ENCODE measurements around the gene B4GALT3.

The B4GALT3 gene

GRCh38 chr1:161164901-161165610, 12.3 kb downstream of the B4GALT3 start:
- Histone ChIP-seq H3K27me3 (replicated peaks; ENCODE audit: control insufficient read depth, insufficient read depth, low read length) (no peaks in the 10 kb centered on the region), H3K4me3 (replicated peaks; ENCODE audit: low read depth, low read length) (peak overlapping the region; percentile 60), H3K36me3 (ENCODE audit: control insufficient read depth, insufficient read depth, low read length) (peaks cover 3% of the 10 kb centered on the region)
- TF ChIP-seq CTCF (IDR thresholded peaks at IDR 0.05; ENCODE audit: insufficient read depth, low read length, poor library complexity, severe bottlenecking): no peak
- DNase-seq (ENCODE audit: extremely low read depth, insufficient read length): no peak

DNA sequence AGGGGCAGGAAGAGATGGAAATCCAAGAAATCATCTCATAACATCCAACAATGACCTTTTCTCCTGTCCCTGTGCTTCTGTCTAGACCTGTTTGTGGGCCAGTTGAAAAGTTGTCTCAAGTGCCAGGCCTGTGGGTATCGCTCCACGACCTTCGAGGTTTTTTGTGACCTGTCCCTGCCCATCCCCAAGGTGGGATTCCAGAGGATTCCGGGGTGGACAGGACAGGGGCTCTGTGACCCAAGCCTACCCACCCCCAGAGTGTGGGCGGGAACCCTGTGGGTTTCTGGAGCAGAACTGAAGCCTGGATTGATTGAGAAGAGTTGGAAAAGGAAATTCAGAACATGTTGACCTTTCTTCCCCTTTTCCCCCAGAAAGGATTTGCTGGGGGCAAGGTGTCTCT, 13.5 kb downstream of the B4GALT3 start:
- H3K27me3 ChIP-seq (replicated peaks; ENCODE audit: control insufficient read depth, insufficient read depth, low read length): no peaks in the 10 kb centered on the region
- peaks cover 3% of the 10 kb centered on the region for H3K36me3 ChIP-seq (ENCODE audit: control insufficient read depth, insufficient read depth, low read length)
- no peak for TF ChIP-seq CTCF (IDR thresholded peaks at IDR 0.05; ENCODE audit: insufficient read depth, low read length, poor library complexity, severe bottlenecking)
- H3K4me3 ChIP-seq (replicated peaks; ENCODE audit: low read depth, low read length): no peak overlapping the region
- DNase-seq (ENCODE audit: extremely low read depth, insufficient read length): no peak

GRCh38 chr1:161162806-161163205, 14.5 kb downstream of the B4GALT3 start:
- Histone ChIP-seq H3K36me3 (ENCODE audit: control insufficient read depth, insufficient read depth, low read length) (peaks cover 3% of the 10 kb centered on the region), H3K4me3 (replicated peaks; ENCODE audit: low read depth, low read length) (no peak overlapping the region), H3K27me3 (replicated peaks; ENCODE audit: control insufficient read depth, insufficient read depth, low read length) (no peaks in the 10 kb centered on the region)
- TF ChIP-seq CTCF (IDR thresholded peaks at IDR 0.05; ENCODE audit: insufficient read depth, low read length, poor library complexity, severe bottlenecking): no peak
- DNase-seq (ENCODE audit: extremely low read depth, insufficient read length): no peak

DNA sequence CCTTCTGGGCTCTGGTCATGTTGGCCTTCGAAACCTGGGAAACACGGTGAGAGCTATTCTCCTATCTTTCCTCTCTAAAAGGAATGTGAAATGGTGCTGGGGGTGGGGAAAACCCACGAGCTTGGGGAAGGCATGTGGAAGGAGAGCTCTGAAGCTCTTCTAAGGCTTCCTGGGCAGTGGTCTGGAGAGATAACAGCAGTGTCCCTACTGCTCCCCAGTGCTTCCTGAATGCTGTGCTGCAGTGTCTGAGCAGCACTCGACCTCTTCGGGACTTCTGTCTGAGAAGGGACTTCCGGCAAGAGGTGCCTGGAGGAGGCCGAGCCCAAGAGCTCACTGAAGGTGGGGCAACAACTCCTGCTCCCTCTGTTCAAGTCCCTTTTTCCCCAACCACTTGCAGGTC, 15.3 kb downstream of the B4GALT3 start:
- peaks cover 3% of the 10 kb centered on the region for H3K36me3 ChIP-seq (ENCODE audit: control insufficient read depth, insufficient read depth, low read length)
- no peaks in the 10 kb centered on the region for H3K27me3 ChIP-seq (replicated peaks; ENCODE audit: control insufficient read depth, insufficient read depth, low read length)
- DNase-seq (ENCODE audit: extremely low read depth, insufficient read length): no peak
- no peak for TF ChIP-seq CTCF (IDR thresholded peaks at IDR 0.05; ENCODE audit: insufficient read depth, low read length, poor library complexity, severe bottlenecking)
- no peak overlapping the region for H3K4me3 ChIP-seq (replicated peaks; ENCODE audit: low read depth, low read length)

- Histone ChIP-seq H3K27me3 (replicated peaks; ENCODE audit: control insufficient read depth, insufficient read depth, low read length) (no peaks in the 10 kb centered on the region), H3K36me3 (ENCODE audit: control insufficient read depth, insufficient read depth, low read length) (peaks cover 3% of the 10 kb centered on the region), H3K4me3 (replicated peaks; ENCODE audit: low read depth, low read length) (no peak overlapping the region)
- TF ChIP-seq CTCF (IDR thresholded peaks at IDR 0.05; ENCODE audit: insufficient read depth, low read length, poor library complexity, severe bottlenecking): no peak
- DNase-seq (ENCODE audit: extremely low read depth, insufficient read length): no peak
Observed at GRCh38 chr1:161161652-161162051, 15.7 kb downstream of the B4GALT3 start.
